MM.1S (cell line): ENCODE results near the gene GORAB.

Source experiments
- CTCF ChIP-seq: fragments of 300-600 bp; sonication (generic); IDR thresholded peaks from 2 replicates; pipeline ENCODE4 v1.5.1; 2016; ENCODE audit warnings: antibody characterized with exemption, low read length, mixed read lengths
- EZH2 ChIP-seq: fragments of 300-600 bp; sonication (generic); optimal IDR thresholded peaks from 2 replicates; pipeline ENCODE3; 2017; ENCODE audit warnings: low read depth, mild to moderate bottlenecking, antibody characterized with exemption, low read length, mixed read lengths

DNA sequence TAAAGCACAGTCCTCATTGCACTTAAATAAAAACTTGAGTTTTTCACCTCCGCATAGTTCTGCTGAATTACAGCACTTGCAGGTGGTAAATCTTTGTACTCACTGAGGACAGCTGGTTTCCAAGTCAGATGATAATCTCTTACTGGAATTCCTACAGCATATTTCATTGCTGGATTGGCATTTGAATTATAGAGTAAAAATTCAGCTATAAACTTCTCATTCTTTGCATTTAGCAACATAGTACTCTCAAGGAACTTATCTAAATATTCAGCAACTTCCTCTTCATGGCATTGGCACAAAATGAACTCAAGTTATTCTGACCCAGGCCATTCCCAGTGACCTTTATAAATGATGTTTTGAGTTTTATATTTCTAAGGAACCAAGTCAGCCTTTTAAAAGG is 23.4 kb downstream of the GORAB start:
- TF ChIP-seq CTCF (no peak), EZH2 (no peak)
